Fibroblast of gingiva (primary cell): ENCODE data around the gene MBD3L5.
"Not testable (repeated sequence)": the region's sequence is repeated elsewhere in the genome, so short reads cannot be mapped to it uniquely, and the experiment has no call there.

Experiments
- DNase-seq: peaks from one replicate; pipeline ENCODE4 v3.0.0-alpha.2; 2011; ENCODE audit warnings: low read depth

The MBD3L5 gene

GRCh38 chr19:7030278-7030677, at the start of gene MBD3L5:
Gene MBD3L5 (plus strand): TSS chr19:7030578. CDS start chr19:7030612, 34 bp downstream.
- DNase-seq, result not testable (repeated sequence)

GRCh38 chr19:6983448-6983847, 46.9 kb upstream of the MBD3L5 start:
- no peak for DNase-seq

GRCh38 chr19:6987850-6988249, 42.5 kb upstream of the MBD3L5 start:
- DNase-seq, result no peak

DNA sequence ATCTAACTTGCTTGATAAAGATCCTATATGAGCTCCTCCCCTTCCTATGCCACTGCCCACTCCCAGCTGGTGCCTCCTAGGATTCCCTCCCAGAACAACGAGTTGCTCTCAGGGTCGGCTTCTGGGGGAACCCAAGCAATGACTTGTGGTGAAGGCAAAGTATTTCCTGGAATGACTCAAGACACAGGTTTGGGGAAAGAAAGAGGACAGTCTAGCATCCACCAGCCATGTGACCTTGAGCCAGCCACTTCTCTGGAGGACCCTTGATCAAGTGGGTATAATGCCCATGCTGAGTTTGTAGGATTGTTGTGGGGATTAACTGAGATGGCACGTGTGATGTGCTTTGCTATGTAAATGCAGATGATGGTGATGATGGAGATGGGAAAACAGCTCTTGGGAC, 42.1 kb upstream of the MBD3L5 start:
- DNase-seq, result no peak

DNA sequence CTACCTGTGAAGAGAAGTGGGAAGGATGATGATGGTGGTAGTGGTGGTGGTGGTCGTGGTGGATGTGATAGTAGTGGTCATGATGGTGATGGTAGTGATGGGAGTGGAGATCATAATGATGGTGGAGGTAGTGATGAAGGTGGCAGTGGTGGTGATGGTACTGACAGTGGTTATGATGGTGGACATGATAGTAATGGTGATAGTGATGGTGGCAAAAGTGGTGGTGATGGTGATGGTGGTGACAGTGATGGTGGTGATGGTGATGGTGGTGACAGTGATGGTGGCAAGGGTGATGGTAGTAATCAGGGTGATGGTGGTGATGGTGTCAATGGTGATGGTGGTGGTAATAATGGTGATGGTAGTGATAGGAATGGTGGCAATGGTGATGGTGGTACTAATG, 35.3 kb upstream of the MBD3L5 start:
- DNase-seq, result no peak

- DNase-seq, result no peak
Observed at GRCh38 chr19:6996810-6997209, 33.6 kb upstream of the MBD3L5 start.

DNA sequence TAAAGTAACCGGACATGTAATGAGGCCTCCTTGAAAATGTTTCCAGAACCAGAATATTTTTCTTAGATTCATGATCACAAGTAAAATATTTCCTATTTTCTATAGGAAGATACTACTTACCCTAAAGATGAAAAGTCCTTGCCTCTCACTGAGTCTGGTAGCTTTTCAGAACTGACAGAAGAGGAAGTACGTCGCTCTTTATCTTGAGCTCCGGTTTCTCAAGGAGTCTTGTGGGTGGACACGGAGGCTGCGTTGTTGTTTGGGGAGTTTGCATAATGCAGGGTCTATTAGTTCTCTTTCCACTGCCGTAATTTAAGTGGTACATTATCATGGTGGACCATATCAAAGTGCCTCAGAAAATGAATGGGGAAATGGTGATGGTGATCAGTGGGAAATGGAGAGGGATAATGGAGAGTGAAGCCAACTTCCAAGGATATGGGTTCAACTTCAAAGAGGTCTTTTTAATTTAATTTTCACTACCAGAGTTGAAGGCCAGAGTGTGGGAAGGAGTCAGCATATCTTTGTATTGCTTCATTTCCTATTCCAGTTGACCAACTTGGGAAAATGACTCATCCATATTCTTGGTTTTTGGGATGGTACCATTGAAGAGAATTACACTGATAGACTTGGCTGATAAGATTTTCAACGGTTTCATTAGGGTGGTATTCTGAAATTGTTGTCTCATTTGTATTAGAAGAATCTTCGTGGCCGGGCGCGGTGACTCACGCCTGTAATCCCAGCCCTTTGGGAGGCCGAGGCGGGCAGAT, 32.5 kb upstream of the MBD3L5 start:
- no peak for DNase-seq

DNA sequence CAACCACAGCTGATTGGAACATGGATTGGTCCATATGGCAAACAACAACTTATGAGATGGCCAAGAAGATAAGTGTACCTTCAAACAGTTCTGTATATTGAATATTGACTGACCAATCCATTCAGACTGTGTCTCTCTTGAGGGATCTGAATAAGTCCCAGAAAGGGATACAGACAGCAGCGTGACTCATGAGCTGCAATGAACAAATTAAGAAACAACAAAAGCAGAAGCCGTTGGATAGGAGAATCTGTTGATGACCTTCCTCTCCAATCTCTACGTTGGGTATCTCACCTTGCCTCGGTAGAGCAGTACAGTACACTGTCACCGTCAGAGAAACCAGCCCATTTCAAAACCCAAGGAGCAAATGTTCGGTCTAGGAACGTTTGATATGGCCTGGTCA, 30.4 kb upstream of the MBD3L5 start:
- no peak for DNase-seq

GRCh38 chr19:7000333-7000732, 30.0 kb upstream of the MBD3L5 start:
- no peak for DNase-seq

- no peak for DNase-seq
Observed at GRCh38 chr19:7000816-7001215, 29.6 kb upstream of the MBD3L5 start.

DNA sequence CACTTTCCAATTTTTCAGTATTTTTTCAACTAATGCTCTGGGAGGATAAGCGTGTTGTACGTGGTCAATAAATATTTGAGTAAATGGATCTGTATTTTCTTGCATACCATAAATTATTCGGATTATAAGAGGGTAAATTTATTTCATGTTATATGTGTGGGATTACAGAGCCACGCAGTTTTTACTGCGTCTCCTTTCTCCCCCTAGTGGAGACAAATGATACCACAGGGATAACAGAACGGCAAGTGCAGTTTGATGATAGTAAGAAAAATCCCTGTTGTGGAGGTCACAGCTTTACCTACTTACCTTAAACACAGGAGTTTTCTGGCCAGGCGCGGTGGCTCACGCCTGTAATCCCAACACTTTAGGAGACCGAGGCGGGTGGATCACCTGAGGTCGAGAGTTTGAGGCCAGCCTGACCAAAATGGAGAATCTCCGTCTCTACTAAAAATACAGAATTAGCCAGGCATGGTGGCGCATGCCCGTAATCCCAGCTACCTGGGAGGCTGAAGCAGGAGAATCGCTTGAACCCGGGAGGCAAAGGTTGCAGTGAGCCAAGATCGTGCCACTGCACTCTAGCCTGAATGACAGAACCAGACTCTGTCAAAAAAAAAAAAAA, 26.0 kb upstream of the MBD3L5 start:
- DNase-seq, result no peak

DNA sequence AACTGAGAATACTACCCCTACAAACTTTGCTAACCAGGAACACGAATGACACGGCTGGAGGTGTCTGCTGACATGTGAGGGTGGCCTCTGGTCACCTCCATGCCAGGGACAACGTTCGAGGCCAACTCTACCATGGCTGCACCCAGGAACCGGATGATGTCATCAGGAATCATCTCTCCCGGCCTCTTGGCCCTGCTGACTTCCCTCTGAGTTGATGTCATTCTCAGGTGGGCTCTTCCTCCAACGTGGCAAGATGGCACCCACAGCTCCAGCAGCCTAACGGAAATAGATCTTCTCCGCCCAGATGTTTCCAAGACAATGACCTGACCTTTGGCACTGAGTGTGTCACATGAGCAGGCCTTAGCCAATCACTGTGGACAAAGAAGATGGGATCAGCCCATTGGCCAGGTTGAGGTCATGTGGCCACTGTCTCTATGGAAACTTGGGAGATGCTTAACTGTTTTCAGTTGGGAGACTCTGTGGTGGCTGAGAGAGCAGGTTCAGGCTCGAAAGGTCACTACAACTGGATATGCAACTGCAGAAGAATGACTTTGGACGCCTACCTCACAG, 24.2 kb upstream of the MBD3L5 start:
- DNase-seq, result no peak

GRCh38 chr19:7007859-7008258, 22.5 kb upstream of the MBD3L5 start:
- DNase-seq, result no peak

GRCh38 chr19:7010722-7011593, 19.4 kb upstream of the MBD3L5 start:
- no peak for DNase-seq

DNA sequence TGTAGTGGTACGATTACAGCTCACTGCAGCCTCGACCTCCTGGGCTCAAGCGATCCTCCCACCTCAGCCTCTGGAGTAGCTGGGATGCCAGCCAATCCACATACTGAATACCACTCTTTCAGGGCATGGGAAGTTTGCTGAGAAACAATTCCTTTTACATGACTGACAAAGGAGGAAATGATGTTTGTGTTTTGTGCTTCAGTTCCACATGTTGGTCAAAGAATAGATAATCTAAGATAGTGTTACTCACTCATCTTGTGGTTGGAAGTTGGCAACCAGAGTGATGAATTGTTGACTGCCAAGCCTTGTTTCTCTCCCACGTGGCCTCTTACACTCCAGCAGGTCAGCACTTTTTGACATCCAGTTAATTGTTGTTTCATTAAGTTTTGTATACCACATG, 16.7 kb upstream of the MBD3L5 start:
- no peak for DNase-seq

- DNase-seq, result no peak
Observed at GRCh38 chr19:7018828-7019227, 11.6 kb upstream of the MBD3L5 start.

DNA sequence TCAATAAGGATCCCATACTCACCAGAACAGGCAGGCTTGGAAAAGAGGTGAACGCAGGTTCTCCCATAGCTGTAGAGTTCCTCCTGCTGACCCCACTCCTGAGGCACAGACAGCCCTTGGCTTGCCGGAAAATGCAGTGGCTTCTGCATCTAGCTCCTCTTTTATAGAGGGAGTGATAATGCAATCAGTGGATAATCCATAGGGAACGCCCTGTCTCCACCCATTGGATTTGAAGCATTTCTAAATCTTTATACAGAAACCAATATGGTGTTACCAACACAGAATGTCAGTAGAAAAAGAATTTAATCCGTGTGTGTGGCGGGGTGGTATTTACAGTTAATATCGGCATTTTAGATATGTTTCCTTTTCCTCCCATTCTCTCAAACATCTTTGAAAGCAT, 9.0 kb upstream of the MBD3L5 start, which contains the start of gene MBD3L2B:
MBD3L2B (minus strand) TSS at position 101 of the 400 bp plus-strand sequence; CDS start at position 67, 34 bp downstream.
- DNase-seq, result not testable (repeated sequence)

DNA sequence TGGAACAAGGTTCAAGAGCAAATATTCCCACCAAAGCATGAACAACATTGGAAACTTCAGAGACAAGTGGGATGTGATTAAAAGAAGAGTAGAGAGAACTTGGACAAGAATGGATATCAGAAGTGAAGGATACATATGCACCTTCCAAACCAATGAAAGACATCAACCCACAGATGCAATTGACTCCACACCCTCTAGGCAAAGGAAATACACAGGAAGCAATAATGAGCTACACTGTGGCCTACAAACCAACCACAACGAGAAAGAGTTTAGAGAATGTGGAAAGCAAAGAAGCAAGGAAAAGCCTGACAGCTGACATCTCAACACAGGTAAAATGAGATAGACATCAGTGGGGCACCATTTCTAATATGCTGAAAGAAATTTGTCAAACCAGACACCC, 1.6 kb upstream of the MBD3L5 start:
- not testable (repeated sequence) for DNase-seq

DNA sequence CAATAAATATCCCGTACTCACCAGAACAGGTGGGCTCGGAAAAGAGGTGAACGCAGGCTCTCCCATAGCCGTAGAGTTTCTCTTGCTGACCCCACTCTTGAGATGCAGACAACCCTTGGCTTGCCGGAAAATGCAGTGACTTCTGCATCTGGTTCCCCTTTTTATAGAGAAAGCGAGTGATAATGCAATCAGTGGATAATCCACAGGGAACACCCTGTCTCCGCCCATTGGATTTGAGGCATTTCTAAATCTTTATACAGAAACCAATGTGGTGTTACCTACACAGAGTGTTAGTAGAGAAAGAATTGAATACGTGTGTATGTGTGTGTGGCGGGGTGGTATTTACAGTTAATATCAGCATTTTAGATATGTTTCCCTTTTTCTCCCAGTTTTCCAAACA, 9.7 kb downstream of the MBD3L5 start, which contains the start of gene MBD3L4:
MBD3L4 (minus strand) TSS at position 101 of the 400 bp plus-strand sequence; CDS start at position 66, 35 bp downstream.
- DNase-seq, result not testable (repeated sequence)

GRCh38 chr19:7041563-7041962, 11.2 kb downstream of the MBD3L5 start:
- DNase-seq, result not testable (repeated sequence)

DNA sequence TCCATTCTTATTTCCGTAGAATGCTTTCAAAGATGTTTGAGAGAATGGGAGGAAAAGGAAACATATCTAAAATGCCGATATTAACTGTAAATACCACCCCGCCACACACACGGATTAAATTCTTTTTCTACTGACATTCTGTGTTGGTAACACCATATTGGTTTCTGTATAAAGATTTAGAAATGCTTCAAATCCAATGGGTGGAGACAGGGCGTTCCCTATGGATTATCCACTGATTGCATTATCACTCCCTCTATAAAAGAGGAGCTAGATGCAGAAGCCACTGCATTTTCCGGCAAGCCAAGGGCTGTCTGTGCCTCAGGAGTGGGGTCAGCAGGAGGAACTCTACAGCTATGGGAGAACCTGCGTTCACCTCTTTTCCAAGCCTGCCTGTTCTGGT, 18.6 kb downstream of the MBD3L5 start, which contains the start of gene MBD3L2:
MBD3L2 (plus strand) TSS at position 301 of the 400 bp plus-strand sequence; CDS start at position 354, 53 bp downstream.
- not testable (repeated sequence) for DNase-seq

DNA sequence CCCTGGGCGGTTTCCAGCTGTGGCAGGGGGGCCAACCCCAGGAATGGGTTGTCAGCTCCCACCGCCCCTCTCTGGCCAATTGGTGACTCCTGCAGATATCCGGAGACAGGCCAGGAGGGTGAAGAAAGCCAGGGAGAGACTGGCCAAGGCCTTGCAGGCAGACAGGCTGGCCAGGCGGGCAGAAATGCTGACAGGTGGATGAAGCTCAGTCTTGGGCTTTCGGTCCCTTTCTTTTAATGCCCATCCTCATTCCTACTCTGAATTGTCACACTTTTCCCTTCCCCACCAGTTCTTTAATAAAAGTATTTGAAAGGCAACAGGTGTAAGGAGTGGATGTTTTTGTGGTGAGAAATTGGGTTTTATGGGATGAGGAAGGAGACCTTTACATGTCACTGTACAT, 21.0 kb downstream of the MBD3L5 start:
- DNase-seq, result not testable (repeated sequence)
